BJ (cell line): ENCODE data around the gene PTGR2. TPM values are rescaled to one million over a fixed set of nuclear protein-coding genes. Genes with fewer than 3 reads are reported as not detected.
A peak's percentile ranks its signal among the peaks of the same experiment; 100 is the strongest.
"Not testable (repeated sequence)": the region's sequence is repeated elsewhere in the genome, so short reads cannot be mapped to it uniquely, and the experiment has no call there.

Source experiments
- CTCF ChIA-PET: fragments of 350-600 bp; formaldehyde crosslinking; extraction: SDS; loops from one replicate; lab custom pipeline; 2021; ENCODE audit warnings: antibody characterized with exemption, inconsistent platforms; lab: Yijun Ruan, JAX
- POLR2A ChIA-PET: fragments of 300-600 bp; sonication (Branson Sonifier 250); formaldehyde crosslinking; extraction: SDS; loops from one replicate; lab custom pipeline; 2021; ENCODE audit warnings: antibody characterized with exemption; lab: Charles Lee
- DNase-seq: peaks from one replicate; pipeline ENCODE4 v3.0.0-alpha.2; 2011; ENCODE audit warnings: low read depth
- H3K27me3 ChIP-seq: 2 replicates; pipeline ENCODE4 v1.6.0; 2011; ENCODE audit warnings: low read length; ENCODE audit not compliant: control insufficient read depth, insufficient read depth
- H3K36me3 ChIP-seq: 2 replicates; pipeline ENCODE4 v1.5.1; 2011; ENCODE audit warnings: low read length; ENCODE audit not compliant: control insufficient read depth, insufficient read depth
- H3K4me3 ChIP-seq: 2 replicates; pipeline ENCODE4 v1.5.1; 2011; ENCODE audit warnings: low read depth, mild to moderate bottlenecking, control low read depth, low read length
- CTCF ChIP-seq: IDR thresholded peaks from 2 replicates; pipeline ENCODE4 v1.5.1; 2011; ENCODE audit warnings: low read depth, mild to moderate bottlenecking, control low read depth, inconsistent platforms, low read length, moderate library complexity; ENCODE audit not compliant: insufficient read depth
- polyA plus RNA-seq: library from polyadenylated mRNA; depleted of rRNA; stranded (reverse); fragments of >200 nt; gene quantifications from 2 replicates; pipeline ENCODE4 v1.2.3, GENCODE V29; 2011

PTGR2 gene
- polyA plus RNA-seq, 1 experiment, result 1.3 TPM

- Histone ChIP-seq H3K4me3 (peak overlapping the region; percentile 88), H3K36me3 (no peaks in the 10 kb centered on the region), H3K27me3 (no peaks in the 10 kb centered on the region)
- no peak for DNase-seq
- ChIA-PET CTCF (no interaction called here), POLR2A (no interaction called here)
- no peak for TF ChIP-seq CTCF
Measured at GRCh38 chr14:73888460-73888725, 36.8 kb downstream of the PTGR2 start.

- no peak overlapping the region for H3K4me3 ChIP-seq
- H3K27me3 ChIP-seq, result no peaks in the 10 kb centered on the region
- CTCF ChIA-PET, result no interaction called here
- peak; percentile 70 for DNase-seq
- H3K36me3 ChIP-seq, result peaks cover under 1% of the 10 kb centered on the region
- TF ChIP-seq CTCF, result no peak
- POLR2A ChIA-PET, result no interaction called here
Measured at GRCh38 chr14:73888971-73889370, 37.3 kb downstream of the PTGR2 start.

GRCh38 chr14:73889376-73889775 lies 37.7 kb downstream of the PTGR2 start:
- CTCF ChIA-PET, result no interaction called here
- no peaks in the 10 kb centered on the region for H3K27me3 ChIP-seq
- POLR2A ChIA-PET, result no interaction called here
- DNase-seq, result no peak
- no peak for TF ChIP-seq CTCF
- H3K36me3 ChIP-seq, result peaks cover 4% of the 10 kb centered on the region
- no peak overlapping the region for H3K4me3 ChIP-seq

- CTCF ChIA-PET, result not testable (repeated sequence)
Measured at GRCh38 chr14:73894180-73894687, 42.6 kb downstream of the PTGR2 start.

GRCh38 chr14:73895939-73896338 lies 44.3 kb downstream of the PTGR2 start:
- Histone ChIP-seq H3K36me3 (peaks cover 19% of the 10 kb centered on the region), H3K27me3 (no peaks in the 10 kb centered on the region), H3K4me3 (no peak overlapping the region)
- POLR2A ChIA-PET, result interaction anchor here (0.7 kb wide), 1 partner anchor 138 kb away, joined by 11 read pairs; no protein-coding TSS in a partner anchor
- DNase-seq, result no peak
- CTCF ChIA-PET, result interaction anchor here (1.2 kb wide), 1 partner anchor 9 kb away, joined by 4 read pairs; the partner anchor contains the start of gene ZNF410
- TF ChIP-seq CTCF, result no peak

More at GRCh38 chr14:73894180-73894687, 42.6 kb downstream of the PTGR2 start:
- H3K4me3 ChIP-seq, DNase-seq, POLR2A ChIA-PET, H3K27me3 ChIP-seq: not testable (repeated sequence)
- H3K36me3 ChIP-seq, result peaks cover 19% of the 10 kb centered on the region

GRCh38 chr14:73896521-73896920 lies 44.9 kb downstream of the PTGR2 start:
- CTCF ChIA-PET, result no interaction called here
- peaks cover 19% of the 10 kb centered on the region for H3K36me3 ChIP-seq
- no peak overlapping the region for H3K4me3 ChIP-seq
- POLR2A ChIA-PET, result no interaction called here
- no peak for DNase-seq
- no peaks in the 10 kb centered on the region for H3K27me3 ChIP-seq
- TF ChIP-seq CTCF, result no peak
